ENCODE measurements around the gene SGMS2.
"Not testable (repeated sequence)": the region's sequence is repeated elsewhere in the genome, so short reads cannot be mapped to it uniquely, and the experiment has no call there.

SGMS2 gene

DNA sequence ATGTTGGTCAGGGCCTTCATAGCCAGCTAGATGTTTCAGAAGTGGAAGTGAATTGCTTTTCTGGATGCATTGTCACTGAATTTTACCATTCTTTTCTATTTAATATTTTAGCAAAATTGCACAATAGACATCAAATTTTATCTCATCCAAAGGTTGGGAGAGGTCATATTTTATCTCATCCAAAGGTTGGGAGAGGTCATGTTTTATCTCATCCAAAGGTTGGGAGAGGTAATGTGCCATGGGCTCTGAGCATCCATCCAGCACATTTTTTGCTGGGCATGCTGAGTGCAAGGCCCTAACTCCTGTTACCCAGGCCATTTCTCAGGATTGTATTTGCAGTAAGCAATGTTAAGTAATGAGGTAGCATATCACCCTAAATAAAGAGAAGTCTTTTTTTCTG is 91.9 kb downstream of the SGMS2 start:
- FAIRE-seq (no peak), DNase-seq (ENCODE audit: insufficient read length, low spot score) (no peak)
- TF ChIP-seq SPI1 (IDR thresholded peaks at IDR 0.05; ENCODE audit: low read depth, low read length) (no peak), TAF1 (IDR thresholded peaks at IDR 0.05; ENCODE audit: low read depth, low read length) (no peak), POU2F2 (IDR thresholded peaks at IDR 0.05; ENCODE audit: low read depth, low read length) (no peak), POLR2AphosphoS5 (IDR thresholded peaks at IDR 0.05; ENCODE audit: low read depth, low read length) (no peak), PAX5 (IDR thresholded peaks at IDR 0.05; ENCODE audit: insufficient read depth, low read length, severe bottlenecking) (no peak), POLR2A (IDR thresholded peaks at IDR 0.05; ENCODE audit: low read depth, low read length) (no peak)

DNA sequence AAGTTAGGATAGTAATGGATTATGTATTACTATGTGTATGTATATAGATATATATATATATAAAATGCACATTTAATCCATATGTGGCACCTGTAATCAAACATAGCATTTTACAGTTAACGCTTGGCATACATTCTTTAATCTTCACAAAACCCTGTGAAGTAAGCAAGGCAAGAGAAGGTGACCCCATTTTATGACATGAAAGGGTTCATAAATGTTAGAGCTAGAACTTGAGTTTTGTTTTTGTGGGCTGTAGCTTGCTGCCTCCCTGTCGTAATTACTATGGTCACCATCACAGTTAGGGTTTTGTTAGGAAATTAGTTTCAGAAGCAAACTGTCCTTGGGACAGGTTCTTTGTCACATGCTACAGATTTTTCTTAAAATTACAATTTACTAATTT is 92.8 kb downstream of the SGMS2 start:
- DNase-seq (ENCODE audit: insufficient read length, low spot score) = no peak
- no peak for FAIRE-seq
- TF ChIP-seq POLR2AphosphoS5 (IDR thresholded peaks at IDR 0.05; ENCODE audit: low read depth, low read length) = no peak

DNA sequence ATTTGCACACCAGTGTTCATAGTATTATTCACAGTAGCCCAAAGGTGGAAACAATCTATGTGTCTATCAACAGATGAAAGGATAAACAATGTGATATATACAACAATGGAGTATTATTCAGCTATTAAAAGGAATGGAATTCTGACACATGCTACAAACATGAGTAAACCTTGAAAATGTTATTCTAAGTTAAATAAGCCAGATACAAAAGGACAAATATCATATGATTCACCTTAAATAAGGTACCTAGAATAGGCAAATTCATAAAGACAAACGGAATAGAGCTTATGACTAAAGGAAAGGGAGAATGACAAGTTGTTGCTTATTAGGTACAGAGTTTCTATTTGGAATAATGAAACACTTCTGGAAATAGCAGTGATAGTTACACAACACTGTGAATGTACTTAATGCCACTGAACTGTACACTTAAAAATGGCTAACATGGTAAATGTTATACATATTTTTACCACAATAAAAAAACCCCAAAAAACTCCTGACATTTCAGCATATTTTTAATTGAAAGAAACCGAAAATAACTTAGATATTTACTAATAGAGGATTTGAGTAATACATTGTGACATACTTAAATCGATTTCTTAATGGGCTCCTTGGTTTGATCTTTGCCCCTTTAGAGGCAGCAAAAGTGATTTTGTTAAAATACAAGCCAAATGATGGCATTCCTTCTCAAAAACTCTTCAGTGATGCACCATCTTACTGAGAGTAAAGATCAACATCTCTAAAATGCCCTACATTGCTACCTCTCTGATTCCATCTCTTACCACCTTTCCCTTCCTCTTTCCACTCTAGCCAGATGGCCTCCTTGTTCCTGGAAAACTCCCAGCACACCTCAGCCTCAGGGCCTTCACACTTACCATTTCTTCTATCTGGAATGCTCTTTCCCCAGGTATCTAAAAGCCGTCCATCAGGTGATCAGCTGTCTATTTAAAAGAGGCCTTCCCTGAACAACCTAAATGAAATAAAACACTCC is 98.0 kb downstream of the SGMS2 start:
- TF ChIP-seq PAX5 (IDR thresholded peaks at IDR 0.05; ENCODE audit: insufficient read depth, low read length, severe bottlenecking) (no peak), POLR2AphosphoS5 (IDR thresholded peaks at IDR 0.05; ENCODE audit: low read depth, low read length) (no peak), SPI1 (IDR thresholded peaks at IDR 0.05; ENCODE audit: low read depth, low read length) (no peak), TAF1 (IDR thresholded peaks at IDR 0.05; ENCODE audit: low read depth, low read length) (no peak), POLR2A (IDR thresholded peaks at IDR 0.05; ENCODE audit: low read depth, low read length) (no peak), POU2F2 (IDR thresholded peaks at IDR 0.05; ENCODE audit: low read depth, low read length) (no peak)
- FAIRE-seq = no peak
- no peak for DNase-seq (ENCODE audit: insufficient read length, low spot score)

DNA sequence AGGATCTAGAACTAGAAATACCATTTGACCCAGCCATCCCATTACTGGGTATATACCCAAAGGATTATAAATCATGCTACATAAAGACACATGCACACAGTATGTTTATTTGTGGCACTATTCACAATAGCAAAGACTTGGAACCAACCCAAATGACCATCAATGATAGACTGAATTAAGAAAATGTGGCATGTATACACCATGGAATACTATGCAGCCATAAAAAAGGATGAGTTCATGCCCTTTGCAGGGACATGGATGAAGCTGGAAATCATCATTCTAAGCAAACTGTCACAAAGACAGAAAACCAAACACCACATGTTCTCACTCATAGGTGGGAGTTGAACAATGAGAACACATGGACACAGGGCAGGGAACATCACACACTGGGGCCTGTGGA is 101.0 kb downstream of the SGMS2 start:
- not testable (repeated sequence) for DNase-seq (ENCODE audit: insufficient read length, low spot score); FAIRE-seq

DNA sequence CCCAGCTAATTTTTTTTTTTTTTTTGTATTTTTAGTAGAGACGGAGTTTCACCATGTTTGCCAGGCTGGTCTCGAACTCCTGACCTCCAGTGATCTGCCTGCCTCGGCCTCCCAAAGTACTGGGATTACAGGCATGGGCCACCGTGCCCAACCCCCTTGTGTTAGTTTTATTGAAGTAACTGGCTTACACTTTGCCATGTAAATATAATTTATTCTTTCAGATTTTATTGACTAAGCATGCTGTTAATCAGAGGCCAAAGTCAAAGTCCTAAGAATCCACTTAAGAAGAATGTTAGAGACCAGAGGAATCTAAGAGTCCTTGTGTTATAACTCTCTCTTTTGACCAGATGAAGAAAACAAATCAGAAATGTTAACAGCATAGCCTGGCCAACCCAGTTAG is 102.1 kb downstream of the SGMS2 start:
- not testable (repeated sequence) for FAIRE-seq; DNase-seq (ENCODE audit: insufficient read length, low spot score)

DNA sequence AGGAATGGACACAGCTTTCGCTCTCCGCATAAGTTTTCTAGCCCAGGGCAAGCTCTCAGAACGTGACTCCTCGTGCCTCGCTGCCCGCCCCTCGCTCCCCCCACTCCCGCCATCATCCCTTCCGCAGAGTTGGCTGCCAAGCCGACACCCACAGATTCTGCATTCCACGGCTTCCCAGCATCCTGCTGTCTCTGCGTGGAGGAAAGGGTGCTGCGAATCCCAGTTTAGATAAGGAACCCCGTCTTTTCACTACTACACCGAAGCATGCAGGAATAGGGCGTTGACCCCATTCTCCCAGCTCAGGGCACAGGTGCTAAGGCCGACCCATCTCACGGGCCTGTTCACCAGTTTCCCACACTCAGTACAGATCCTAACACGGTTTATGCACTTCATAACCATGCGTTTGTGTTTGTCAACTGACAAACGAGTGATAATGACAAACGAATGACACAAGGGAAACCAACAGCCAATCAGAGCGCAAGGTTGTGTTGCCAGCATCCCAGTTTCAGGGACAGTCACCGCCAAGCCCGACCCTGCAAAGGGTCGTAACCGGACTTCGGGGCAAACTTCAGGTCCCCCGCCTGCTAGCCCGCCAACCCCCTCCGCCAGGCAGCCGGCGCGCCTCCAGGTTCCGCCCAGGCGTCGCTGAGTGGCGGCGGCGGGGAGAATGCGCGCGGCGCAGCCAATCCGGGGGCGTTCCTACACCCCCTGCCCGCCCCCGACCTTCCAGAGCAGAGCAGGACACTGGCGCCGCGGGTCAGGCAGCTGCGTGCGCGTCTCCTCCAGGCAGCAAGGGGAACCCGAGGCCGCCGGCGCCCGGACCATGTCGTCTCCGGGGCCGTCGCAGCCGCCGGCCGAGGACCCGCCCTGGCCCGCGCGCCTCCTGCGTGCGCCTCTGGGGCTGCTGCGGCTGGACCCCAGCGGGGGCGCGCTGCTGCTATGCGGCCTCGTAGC is 106.4 kb downstream of the SGMS2 start, which contains the start of gene CYP2U1:
CYP2U1 (plus strand) TSS at position 729 of the 954 bp plus-strand sequence; CDS start at position 824, 95 bp downstream.
- TF ChIP-seq POLR2AphosphoS5 (IDR thresholded peaks at IDR 0.05; ENCODE audit: low read depth, low read length) (no peak), TAF1 (IDR thresholded peaks at IDR 0.05; ENCODE audit: low read depth, low read length) (0 out of 2 replicates have a peak, but pooled peaks have one; percentile 33)
- peak; percentile 76 for DNase-seq (ENCODE audit: insufficient read length, low spot score)
- peak; percentile 92 for FAIRE-seq

DNA sequence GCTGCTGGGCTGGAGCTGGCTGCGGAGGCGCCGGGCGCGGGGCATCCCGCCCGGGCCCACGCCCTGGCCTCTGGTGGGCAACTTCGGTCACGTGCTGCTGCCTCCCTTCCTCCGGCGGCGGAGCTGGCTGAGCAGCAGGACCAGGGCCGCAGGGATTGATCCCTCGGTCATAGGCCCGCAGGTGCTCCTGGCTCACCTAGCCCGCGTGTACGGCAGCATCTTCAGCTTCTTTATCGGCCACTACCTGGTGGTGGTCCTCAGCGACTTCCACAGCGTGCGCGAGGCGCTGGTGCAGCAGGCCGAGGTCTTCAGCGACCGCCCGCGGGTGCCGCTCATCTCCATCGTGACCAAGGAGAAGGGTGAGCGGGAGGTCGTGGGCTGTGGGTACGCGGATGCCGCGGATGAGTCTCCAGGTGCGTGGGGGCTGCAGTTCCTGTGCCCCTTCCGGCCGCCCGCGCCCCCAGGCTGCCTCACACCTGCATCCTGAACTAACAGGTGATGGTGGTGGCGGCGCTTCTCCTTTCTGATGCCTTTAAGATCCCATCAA is 107.1 kb downstream of the SGMS2 start:
- FAIRE-seq = peak; percentile 20
- no peak for DNase-seq (ENCODE audit: insufficient read length, low spot score)

DNA sequence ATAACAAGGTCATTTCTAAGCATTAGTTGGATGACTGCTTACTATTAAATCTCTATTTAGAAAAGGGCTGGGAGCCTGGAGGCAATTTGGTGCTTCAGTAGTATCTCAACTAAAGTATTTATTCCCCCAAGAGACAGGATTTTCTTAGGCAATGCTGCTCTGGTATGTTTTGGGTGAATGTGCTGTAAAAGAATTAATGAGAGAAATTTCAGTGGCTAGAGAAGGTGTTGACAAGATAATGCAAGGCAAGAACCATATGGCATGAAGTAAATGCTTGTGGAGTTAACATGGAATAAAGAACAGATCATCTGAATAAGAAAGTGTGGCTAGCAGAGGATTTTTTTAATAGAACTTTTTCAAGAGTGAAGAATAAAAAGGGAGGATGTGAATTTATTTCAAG is 110.5 kb downstream of the SGMS2 start:
- no peak for TF ChIP-seq POLR2AphosphoS5 (IDR thresholded peaks at IDR 0.05; ENCODE audit: low read depth, low read length)
- no peak for TF ChIP-seq TAF1 (IDR thresholded peaks at IDR 0.05; ENCODE audit: low read depth, low read length)
- TF ChIP-seq POU2F2 (IDR thresholded peaks at IDR 0.05; ENCODE audit: low read depth, low read length) = no peak
- TF ChIP-seq POLR2A (IDR thresholded peaks at IDR 0.05; ENCODE audit: low read depth, low read length) = no peak
- no peak for DNase-seq (ENCODE audit: insufficient read length, low spot score)
- FAIRE-seq = no peak

More for the DNA sequence above, 107.1 kb downstream of the SGMS2 start:
- TF ChIP-seq SPI1 (IDR thresholded peaks at IDR 0.05; ENCODE audit: low read depth, low read length) = 0 out of 2 replicates have a peak, but pooled peaks have one; percentile 3
- TF ChIP-seq TAF1 (IDR thresholded peaks at IDR 0.05; ENCODE audit: low read depth, low read length) = no peak
- TF ChIP-seq POLR2A (IDR thresholded peaks at IDR 0.05; ENCODE audit: low read depth, low read length) = no peak

DNA sequence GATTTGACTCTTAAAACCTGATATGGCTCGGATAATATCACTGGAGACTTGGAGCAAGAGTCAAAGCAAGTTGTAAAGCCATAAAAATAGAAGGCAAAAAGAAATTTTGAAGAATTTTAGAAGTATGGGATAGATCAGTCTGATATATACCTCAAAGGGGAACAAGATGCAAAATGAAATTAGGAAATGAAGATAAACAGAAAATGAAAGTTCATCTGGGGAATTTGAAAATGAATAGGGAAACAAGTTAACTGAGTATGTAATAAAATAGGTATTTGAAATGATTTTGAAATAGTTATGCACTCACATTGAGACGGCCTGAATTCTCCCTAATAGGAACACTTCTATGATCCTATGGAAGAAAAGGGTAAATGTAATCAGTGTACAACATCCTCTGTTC is 112.3 kb downstream of the SGMS2 start:
- FAIRE-seq (no peak), DNase-seq (ENCODE audit: insufficient read length, low spot score) (no peak)
- TF ChIP-seq TAF1 (IDR thresholded peaks at IDR 0.05; ENCODE audit: low read depth, low read length) = no peak

DNA sequence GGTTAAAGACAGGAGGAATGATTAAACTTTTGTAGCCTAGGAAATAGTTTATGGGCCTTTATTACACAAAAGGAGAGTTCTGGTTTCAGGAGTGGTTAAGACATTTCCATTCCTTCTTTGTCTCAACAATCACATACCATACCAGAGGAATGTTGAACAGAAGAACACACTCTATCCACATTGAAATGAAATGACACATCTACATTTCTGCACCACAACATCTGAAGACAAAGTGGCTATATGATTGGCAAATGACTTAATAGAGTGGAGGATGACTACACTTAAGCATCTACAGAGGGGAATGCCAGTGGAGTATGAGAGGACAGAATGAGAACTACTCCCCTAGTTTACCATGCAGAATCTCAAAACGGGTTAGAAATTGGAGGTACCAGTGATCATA is 114.6 kb downstream of the SGMS2 start:
- DNase-seq (ENCODE audit: insufficient read length, low spot score) (no peak), FAIRE-seq (peak; percentile 16)
- TF ChIP-seq PAX5 (IDR thresholded peaks at IDR 0.05; ENCODE audit: insufficient read depth, low read length, severe bottlenecking) (no peak), SPI1 (IDR thresholded peaks at IDR 0.05; ENCODE audit: low read depth, low read length) (no peak), POLR2AphosphoS5 (IDR thresholded peaks at IDR 0.05; ENCODE audit: low read depth, low read length) (no peak), POLR2A (IDR thresholded peaks at IDR 0.05; ENCODE audit: low read depth, low read length) (no peak), POU2F2 (IDR thresholded peaks at IDR 0.05; ENCODE audit: low read depth, low read length) (no peak), TAF1 (IDR thresholded peaks at IDR 0.05; ENCODE audit: low read depth, low read length) (no peak)
